AG09309 (cell line): ENCODE results near the gene DNAL4.

Experiments
- DNase-seq: peaks from one replicate; pipeline ENCODE4 v3.0.0-alpha.2; 2010; ENCODE audit warnings: low read depth
- H3K4me3 ChIP-seq: 2 replicates; pipeline ENCODE4 v1.5.1; 2011; ENCODE audit warnings: mild to moderate bottlenecking, low read depth, low read length, moderate library complexity; ENCODE audit not compliant: control insufficient read depth
- TF ChIP-seq, protein P1 (sequence below): IDR thresholded peaks from 2 replicates; pipeline ENCODE4 v1.5.1; 2011; ENCODE audit warnings: mild to moderate bottlenecking, low read depth, low read length, inconsistent platforms; ENCODE audit not compliant: insufficient read depth, control insufficient read depth; ENCODE audit errors: missing control alignments

Gene DNAL4, protein sequence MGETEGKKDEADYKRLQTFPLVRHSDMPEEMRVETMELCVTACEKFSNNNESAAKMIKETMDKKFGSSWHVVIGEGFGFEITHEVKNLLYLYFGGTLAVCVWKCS

DNA sequence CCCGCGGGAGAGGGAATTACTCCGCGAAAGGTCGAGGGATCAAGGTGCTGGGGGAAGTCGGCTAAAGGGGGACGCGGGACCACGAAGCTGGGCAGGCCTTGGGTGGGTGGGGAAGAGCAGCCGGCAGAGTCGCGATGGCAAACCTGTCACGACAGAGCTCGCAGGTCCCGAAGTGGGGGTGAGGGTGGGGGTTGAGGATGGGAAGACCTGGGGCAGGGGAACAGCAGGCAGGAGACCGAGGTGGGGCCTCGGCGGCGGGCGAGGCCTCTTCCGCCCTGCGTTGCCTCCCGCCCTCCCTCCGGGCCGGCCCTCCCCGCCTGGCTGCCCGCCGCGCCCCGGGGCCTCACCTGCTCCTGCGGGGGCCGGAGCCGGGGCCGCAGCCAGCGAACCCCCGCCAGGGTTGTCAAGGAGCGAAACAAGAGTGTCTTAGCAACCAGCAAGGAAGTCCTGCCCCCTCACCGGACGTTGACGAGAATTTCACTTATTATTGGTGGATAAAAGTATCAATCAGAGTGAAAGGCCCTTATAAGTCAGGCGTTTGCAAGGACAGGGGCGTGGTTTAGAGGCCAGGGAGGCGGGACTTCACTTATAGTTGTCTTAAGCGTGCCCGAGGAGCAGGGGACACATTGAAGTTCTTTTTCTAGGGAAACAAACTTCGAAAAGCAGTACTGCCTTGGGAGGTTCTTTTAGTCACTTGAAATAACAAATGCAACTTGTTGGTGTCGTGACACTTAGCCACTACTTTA, at the start of gene DNAL4:
Gene DNAL4, minus strand, starts transcription at position 423 of the 746 bp plus-strand sequence. CDS start 11,412 bp downstream, outside the sequence.
- DNase-seq, result peak; percentile 96
- peak within 1 kb of the TSS; percentile 65 for H3K4me3 ChIP-seq
- TF ChIP-seq, protein P1, sequence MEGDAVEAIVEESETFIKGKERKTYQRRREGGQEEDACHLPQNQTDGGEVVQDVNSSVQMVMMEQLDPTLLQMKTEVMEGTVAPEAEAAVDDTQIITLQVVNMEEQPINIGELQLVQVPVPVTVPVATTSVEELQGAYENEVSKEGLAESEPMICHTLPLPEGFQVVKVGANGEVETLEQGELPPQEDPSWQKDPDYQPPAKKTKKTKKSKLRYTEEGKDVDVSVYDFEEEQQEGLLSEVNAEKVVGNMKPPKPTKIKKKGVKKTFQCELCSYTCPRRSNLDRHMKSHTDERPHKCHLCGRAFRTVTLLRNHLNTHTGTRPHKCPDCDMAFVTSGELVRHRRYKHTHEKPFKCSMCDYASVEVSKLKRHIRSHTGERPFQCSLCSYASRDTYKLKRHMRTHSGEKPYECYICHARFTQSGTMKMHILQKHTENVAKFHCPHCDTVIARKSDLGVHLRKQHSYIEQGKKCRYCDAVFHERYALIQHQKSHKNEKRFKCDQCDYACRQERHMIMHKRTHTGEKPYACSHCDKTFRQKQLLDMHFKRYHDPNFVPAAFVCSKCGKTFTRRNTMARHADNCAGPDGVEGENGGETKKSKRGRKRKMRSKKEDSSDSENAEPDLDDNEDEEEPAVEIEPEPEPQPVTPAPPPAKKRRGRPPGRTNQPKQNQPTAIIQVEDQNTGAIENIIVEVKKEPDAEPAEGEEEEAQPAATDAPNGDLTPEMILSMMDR, result no peak

DNA sequence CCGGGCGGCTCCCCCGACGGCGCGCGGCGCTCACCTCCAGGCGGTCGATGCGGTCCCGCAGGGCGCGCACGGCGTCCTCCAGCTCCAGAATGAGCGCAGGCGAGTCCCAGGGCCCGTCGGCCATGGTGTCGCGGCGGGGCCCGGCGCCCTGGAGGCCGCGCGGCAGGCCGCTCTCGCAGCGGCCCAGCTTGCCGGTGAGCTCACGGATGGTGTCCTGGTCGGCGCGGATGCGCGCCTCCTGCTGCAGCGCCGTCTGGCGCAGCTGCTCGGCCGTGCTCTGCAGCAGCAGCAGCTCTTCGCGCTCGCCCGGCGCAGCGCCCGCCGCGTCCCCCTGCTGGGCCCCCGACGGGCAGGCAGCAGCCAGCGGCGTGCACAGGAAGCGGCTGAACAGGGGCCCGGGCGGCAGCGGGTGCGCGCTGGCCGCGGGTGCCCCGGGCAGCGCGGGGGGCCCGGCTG, 49.3 kb upstream of the DNAL4 start:
- no peak for DNase-seq

DNA sequence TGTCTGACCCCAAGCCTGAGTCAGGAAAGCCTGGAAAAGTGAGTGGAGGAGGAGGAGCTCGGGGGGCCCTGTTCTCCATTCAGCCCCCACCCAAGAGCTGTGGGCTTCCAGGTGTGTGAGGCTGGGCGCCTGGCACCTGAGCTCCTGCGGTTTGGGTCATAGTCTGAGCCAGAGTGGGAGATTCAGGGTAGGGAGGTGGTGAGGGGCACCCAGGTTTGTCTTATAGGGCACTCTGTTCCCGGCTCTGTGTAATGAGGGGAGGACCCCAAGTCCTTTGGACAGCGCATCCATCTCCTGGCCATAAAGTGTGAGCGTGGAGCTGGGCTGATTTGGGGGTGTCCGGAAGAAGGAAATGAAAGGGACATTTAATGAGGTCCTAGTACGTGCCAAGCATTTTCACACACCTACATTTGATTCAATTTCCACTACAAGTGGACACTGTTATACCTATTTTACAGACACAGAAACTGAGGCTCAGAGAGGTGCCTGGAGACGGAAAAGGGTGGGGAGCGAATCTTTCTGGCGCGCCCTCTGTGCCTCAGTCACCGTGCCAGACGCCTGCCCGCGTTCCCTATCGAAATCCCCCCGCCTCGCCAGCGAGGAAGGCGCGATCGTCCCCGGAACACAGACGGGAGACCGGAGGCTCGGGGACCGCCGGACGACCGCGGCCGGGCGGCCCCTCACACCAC, 48.7 kb upstream of the DNAL4 start:
- H3K4me3 ChIP-seq, result no peak overlapping the region
- TF ChIP-seq, protein P1, result no peak
- no peak for DNase-seq

More for the DNA sequence above, 49.3 kb upstream of the DNAL4 start:
- H3K4me3 ChIP-seq, result no peak overlapping the region
- TF ChIP-seq, protein P1, result peak; percentile 22

DNA sequence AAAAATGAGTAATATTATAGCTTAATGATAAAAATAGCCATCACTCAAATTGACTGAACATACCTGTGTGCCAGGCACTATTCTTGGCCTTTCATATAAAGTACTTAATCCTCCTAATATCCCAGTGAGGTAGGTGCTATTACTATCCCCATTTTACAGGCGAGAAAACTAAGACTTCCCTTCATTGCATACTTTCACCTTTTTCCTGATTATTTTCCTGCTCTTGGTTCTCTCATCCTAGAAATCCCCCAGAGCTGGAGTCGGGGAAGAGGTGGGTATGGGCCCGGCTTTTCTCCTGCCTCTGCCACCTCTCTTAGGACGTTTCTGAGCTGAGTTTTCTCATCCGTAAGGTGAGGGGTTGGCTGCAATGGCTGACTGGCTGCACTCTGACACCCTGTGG, 47.7 kb upstream of the DNAL4 start:
- DNase-seq, result no peak
- TF ChIP-seq, protein P1, result no peak
- no peak overlapping the region for H3K4me3 ChIP-seq

DNA sequence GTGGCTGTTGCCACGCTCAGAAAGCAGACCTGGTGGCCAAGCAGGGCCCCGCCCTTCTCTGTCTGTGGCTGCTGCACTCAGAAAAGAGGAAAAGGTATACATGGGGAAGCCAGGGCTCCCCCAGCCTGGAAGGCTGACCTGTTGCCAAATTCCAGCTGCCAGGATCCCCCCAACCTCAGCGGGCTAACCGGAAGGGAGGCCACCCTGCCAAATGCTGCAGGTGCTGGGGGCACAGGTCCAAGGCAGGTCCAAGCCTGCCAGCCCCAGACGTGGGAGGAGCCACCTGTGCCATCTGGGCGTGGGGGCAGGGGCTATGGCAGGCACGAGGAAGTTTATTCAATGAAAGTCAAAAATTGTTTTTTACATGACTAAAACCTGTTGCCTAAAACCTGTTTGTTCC, 47.3 kb upstream of the DNAL4 start:
- TF ChIP-seq, protein P1, result no peak
- no peak overlapping the region for H3K4me3 ChIP-seq
- no peak for DNase-seq

DNA sequence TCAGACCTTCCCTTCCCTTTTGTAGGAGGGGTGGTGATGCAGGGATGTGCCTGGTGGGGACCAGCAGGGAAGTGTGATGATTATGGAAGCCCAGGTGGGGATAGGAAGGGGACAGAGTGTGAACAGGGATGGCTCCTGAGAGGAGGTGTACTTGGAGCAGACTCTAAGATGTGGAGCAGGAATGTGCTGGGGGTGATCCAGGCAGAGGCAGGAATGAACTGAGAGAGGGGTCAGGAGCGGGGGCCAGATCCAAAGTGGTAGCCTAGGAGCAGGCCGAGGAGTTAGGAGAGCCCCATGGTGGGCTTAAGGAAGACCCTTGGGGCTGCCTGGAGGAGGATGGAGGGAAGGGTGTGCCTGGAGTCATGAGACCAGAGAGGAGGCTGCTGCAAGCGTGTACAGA, 46.2 kb upstream of the DNAL4 start:
- DNase-seq, result no peak
- TF ChIP-seq, protein P1, result no peak
- H3K4me3 ChIP-seq, result no peak overlapping the region
